ENCODE measurements around the gene SNAPC2. TPM values are rescaled to one million over a fixed set of nuclear protein-coding genes. Genes with fewer than 3 reads are reported as not detected.

SNAPC2 gene
- total RNA-seq, 1 experiment from 2014 or later: 63.0 TPM

- POLR2A ChIA-PET: no interaction called here
- intact Hi-C loops (cut with micrococcal nuclease; ENCODE audit: unreplicated experiment) (no loop called here), in situ Hi-C loops (cut with HindIII; ENCODE audit: low pct_unique_long_range_greater_than_20kb, low sequenced_read_pairs) (no loop called here)
Measured at GRCh38 chr19:7879836-7880235, 40.3 kb upstream of the SNAPC2 start.

GRCh38 chr19:7881910-7882309 is 38.2 kb upstream of the SNAPC2 start:
- no TSS peak for BruUV-seq (replicated peaks)
- no peak overlapping the region for H3K27ac ChIP-seq (ENCODE audit: low read length)
- in situ Hi-C loops (cut with HindIII; ENCODE audit: low pct_unique_long_range_greater_than_20kb, low sequenced_read_pairs): no loop called here

More at GRCh38 chr19:7879836-7880235, 40.3 kb upstream of the SNAPC2 start:
- Histone ChIP-seq H3K27me3 (ENCODE audit: control insufficient read depth, insufficient read depth, low read length) (no peaks in the 10 kb centered on the region), H3K4me1 (ENCODE audit: control insufficient read depth, insufficient read depth, low read length) (no peaks in the 10 kb centered on the region), H3K9me3 (ENCODE audit: control insufficient read depth, insufficient read depth, low read depth, low read length) (no peaks in the 10 kb centered on the region), H3K27ac (ENCODE audit: low read length) (no peak overlapping the region), H3K36me3 (ENCODE audit: control insufficient read depth, insufficient read depth, low read length) (no peaks in the 10 kb centered on the region), H3K4me3 (ENCODE audit: low read depth in 2 of 2, low read length in 2 of 2) (no peak overlapping the region)
- CTCF ChIA-PET: interaction anchor here (1.5 kb wide), 1 partner anchor 10 kb away, joined by 6 read pairs; no protein-coding TSS in a partner anchor
- no TSS peak for BruUV-seq (replicated peaks)
- DNase-seq (ENCODE audit: low read depth, low spot score) (no peak), ATAC-seq (no peak)
- TF ChIP-seq POLR2AphosphoS5 (IDR thresholded peaks at IDR 0.05; ENCODE audit: low read depth, low read length) (no peak), CTCF (IDR thresholded peaks at IDR 0.05) (no peak), TCF7L2 (IDR thresholded peaks at IDR 0.05; ENCODE audit: low read depth, low read length) (no peak), REST (IDR thresholded peaks at IDR 0.05; ENCODE audit: insufficient read depth in 1 of 2, low read depth in 2 of 2, low read length in 1 of 2) (no peak), SIN3A (IDR thresholded peaks at IDR 0.05; ENCODE audit: borderline replicate concordance, insufficient read depth, low read depth, low read length) (no peak)

More at GRCh38 chr19:7881910-7882309, 38.2 kb upstream of the SNAPC2 start:
- Histone ChIP-seq H3K4me3 (ENCODE audit: low read depth in 2 of 2, low read length in 2 of 2) (no peak overlapping the region), H3K4me1 (ENCODE audit: control insufficient read depth, insufficient read depth, low read length) (no peaks in the 10 kb centered on the region), H3K36me3 (ENCODE audit: control insufficient read depth, insufficient read depth, low read length) (no peaks in the 10 kb centered on the region), H3K27me3 (ENCODE audit: control insufficient read depth, insufficient read depth, low read length) (no peaks in the 10 kb centered on the region), H3K9me3 (ENCODE audit: control insufficient read depth, insufficient read depth, low read depth, low read length) (no peaks in the 10 kb centered on the region)
- TF ChIP-seq SIN3A (IDR thresholded peaks at IDR 0.05; ENCODE audit: borderline replicate concordance, insufficient read depth, low read depth, low read length): no peak
- TF ChIP-seq REST (IDR thresholded peaks at IDR 0.05; ENCODE audit: insufficient read depth in 1 of 2, low read depth in 2 of 2, low read length in 1 of 2): no peak
- no peak for TF ChIP-seq CTCF (IDR thresholded peaks at IDR 0.05)
- TF ChIP-seq TCF7L2 (IDR thresholded peaks at IDR 0.05; ENCODE audit: low read depth, low read length): no peak
- intact Hi-C loops (cut with micrococcal nuclease; ENCODE audit: unreplicated experiment): no loop called here
- CTCF ChIA-PET: interaction anchor here (0.9 kb wide), 1 partner anchor 13 kb away, joined by 5 read pairs; no protein-coding TSS in a partner anchor
- ATAC-seq (no peak), DNase-seq (ENCODE audit: low read depth, low spot score) (no peak)
- POLR2A ChIA-PET: no interaction called here

Data from Panc1 (cell line).